Hepatocyte (in vitro differentiated cells): ENCODE measurements around the gene SPIRE1.

Experiments
- CTCF ChIP-seq: fragments of 200-600 bp; sonication (generic); IDR thresholded peaks from 2 replicates; pipeline ENCODE4 v1.5.1; 2016; ENCODE audit warnings: antibody characterized with exemption, mild to moderate bottlenecking; ENCODE audit not compliant: poor library complexity
- EZH2phosphoT487 ChIP-seq: fragments of 200-600 bp; sonication (generic); IDR thresholded peaks from one replicate; pipeline ENCODE4 v1.6.1; 2018; ENCODE audit warnings: antibody characterized with exemption, mild to moderate bottlenecking, low read depth, moderate library complexity; ENCODE audit not compliant: unreplicated experiment, severe bottlenecking

GRCh38 chr18:12428923-12429322, 229.0 kb downstream of the SPIRE1 start:
- TF ChIP-seq CTCF (no peak), EZH2phosphoT487 (no peak)
